Fibroblast of skin of abdomen (primary cell): ENCODE data around the gene SLC30A3.
A peak's percentile ranks its signal among the peaks of the same experiment; 100 is the strongest.

ENCODE experiments used
- DNase-seq: peaks from one replicate; pipeline ENCODE4 v3.0.0-alpha.2; 2013

The SLC30A3 gene

GRCh38 chr2:27227501-27227900 lies 35.3 kb downstream of the SLC30A3 start:
- DNase-seq, result no peak

- no peak for DNase-seq
Observed at GRCh38 chr2:27225526-27225925, 37.3 kb downstream of the SLC30A3 start.

- no peak for DNase-seq
Observed at GRCh38 chr2:27223416-27223815, 39.4 kb downstream of the SLC30A3 start.

- DNase-seq, result no peak
Observed at GRCh38 chr2:27222407-27222806, 40.4 kb downstream of the SLC30A3 start.

- DNase-seq, result no peak
Observed at GRCh38 chr2:27221166-27221565, 41.7 kb downstream of the SLC30A3 start.

GRCh38 chr2:27220091-27220490 lies 42.8 kb downstream of the SLC30A3 start:
- no peak for DNase-seq

GRCh38 chr2:27219091-27219490 lies 43.8 kb downstream of the SLC30A3 start:
- no peak for DNase-seq

- DNase-seq, result no peak
Observed at GRCh38 chr2:27218614-27219013, 44.2 kb downstream of the SLC30A3 start.

- DNase-seq, result peak; percentile 84
Observed at GRCh38 chr2:27217173-27218121, 45.4 kb downstream of the SLC30A3 start, which contains the start of gene CAD. Gene CAD (plus strand): TSS chr2:27217369. CDS start chr2:27217552, 183 bp downstream.

- DNase-seq, result no peak
Observed at GRCh38 chr2:27216416-27217137, 46.3 kb downstream of the SLC30A3 start.

GRCh38 chr2:27214941-27215340 lies 47.9 kb downstream of the SLC30A3 start:
- DNase-seq, result peak; percentile 85

GRCh38 chr2:27212626-27213471 lies 50.0 kb downstream of the SLC30A3 start:
- peak; percentile 59 for DNase-seq

- peak; percentile 85 for DNase-seq
Observed at GRCh38 chr2:27211943-27212625, 50.8 kb downstream of the SLC30A3 start, which contains the start of the genes ATRAID and SLC5A6. Gene ATRAID (plus strand): TSS chr2:27212041. CDS start chr2:27212369, 328 bp downstream. Gene SLC5A6 (minus strand): TSS chr2:27212268. CDS start chr2:27207650, 4,618 bp downstream.

- no peak for DNase-seq
Observed at GRCh38 chr2:27211241-27211942, 51.5 kb downstream of the SLC30A3 start.

- no peak for DNase-seq
Observed at GRCh38 chr2:27209621-27210401, 53.0 kb downstream of the SLC30A3 start.

- DNase-seq, result no peak
Observed at GRCh38 chr2:27208486-27209050, 54.3 kb downstream of the SLC30A3 start.

- DNase-seq, result no peak
Observed at GRCh38 chr2:27206346-27206745, 56.5 kb downstream of the SLC30A3 start.

GRCh38 chr2:27205206-27205605 lies 57.6 kb downstream of the SLC30A3 start:
- no peak for DNase-seq

- DNase-seq, result no peak
Observed at GRCh38 chr2:27204566-27204965, 58.3 kb downstream of the SLC30A3 start.

GRCh38 chr2:27203741-27204140 lies 59.1 kb downstream of the SLC30A3 start:
- no peak for DNase-seq
